SK-N-SH (cell line): ENCODE measurements around the gene TAF5L. TPM values are rescaled to one million over a fixed set of nuclear protein-coding genes. Genes with fewer than 3 reads are reported as not detected.

ENCODE experiments used
- CTCF ChIA-PET: fragments of 300-600, 350-600 bp; formaldehyde crosslinking; extraction: SDS; loops from one replicate; lab custom pipeline; 2021; lab: Yijun Ruan, JAX
- POLR2A ChIA-PET: fragments of 350-600 bp; sonication (Branson Sonifier 250); formaldehyde crosslinking; extraction: SDS; loops from one replicate; lab custom pipeline; 2020; ENCODE audit warnings: antibody characterized with exemption, inconsistent platforms; lab: Yijun Ruan, JAX
- DNase-seq: peaks from one replicate; pipeline ENCODE4 v3.0.0; 2012
- H2AFZ ChIP-seq: fragments of 200-600 bp; sonication (generic); 2 replicates; pipeline ENCODE4 v1.8.1; 2016; ENCODE audit warnings: antibody characterized with exemption, mild to moderate bottlenecking, low read depth
- H3F3A ChIP-seq: fragments of 200-600 bp; sonication (generic); replicated peaks from 2 replicates; pipeline ENCODE3; 2016; ENCODE audit warnings: antibody characterized with exemption, mild to moderate bottlenecking; ENCODE audit not compliant: insufficient read depth
- H3K27ac ChIP-seq, 2 experiments: fragments of 200-500 bp in 1 of 2; fragments of 200-600 bp in 1 of 2; sonication (Bioruptor generic) in 1 of 2; sonication (generic), shearing (Covaris generic) in 1 of 2; 2 replicates each; pipeline versions ENCODE4 v1.5.1 to v1.6.1; 2014 to 2016; ENCODE audit warnings: low read depth in 2 of 2, inconsistent platforms in 1 of 2, low read length in 1 of 2, mild to moderate bottlenecking in 1 of 2, mixed read lengths in 1 of 2
- H3K27me3 ChIP-seq: fragments of 200-600 bp; sonication (generic), shearing (Covaris generic); 2 replicates; pipeline ENCODE4 v1.6.1; 2016; ENCODE audit warnings: mixed run types; ENCODE audit not compliant: insufficient read depth
- H3K36me3 ChIP-seq, 2 experiments: fragments of 200-500 bp in 1 of 2; fragments of 200-600 bp in 1 of 2; sonication (Bioruptor generic) in 1 of 2; sonication (generic) in 1 of 2; replicated peaks in 1 of 2; 2 replicates each; pipeline versions ENCODE3 to v1.5.1; 2014 to 2016; ENCODE audit warnings: low read length in 1 of 2, mild to moderate bottlenecking in 1 of 2; ENCODE audit not compliant: insufficient read depth in 2 of 2, control insufficient read depth in 1 of 2
- H3K4me1 ChIP-seq, 2 experiments: fragments of 200-500 bp in 1 of 2; fragments of 200-600 bp in 1 of 2; sonication (Bioruptor generic) in 1 of 2; sonication (generic), shearing (Covaris generic) in 1 of 2; 2 replicates each; pipeline versions ENCODE4 v1.5.1 to v1.6.1; 2014 to 2016; ENCODE audit warnings: low read depth in 1 of 2, low read length in 1 of 2, mixed run types in 1 of 2; ENCODE audit not compliant: insufficient read depth in 2 of 2, control insufficient read depth in 1 of 2
- H3K4me2 ChIP-seq: fragments of 200-600 bp; sonication (generic), shearing (Covaris generic); 2 replicates; pipeline ENCODE4 v1.6.1; 2017; ENCODE audit warnings: mixed run types
- H3K4me3 ChIP-seq, 2 experiments: fragments of 200-500 bp in 1 of 2; fragments of 200-600 bp in 1 of 2; sonication (Bioruptor generic) in 1 of 2; sonication (generic), shearing (Covaris generic) in 1 of 2; 2 replicates each; pipeline versions ENCODE4 v1.5.1 to v1.8.1; 2014 to 2016; ENCODE audit warnings: low read depth in 2 of 2, inconsistent platforms in 1 of 2, low read length in 1 of 2, mild to moderate bottlenecking in 1 of 2, mixed read lengths in 1 of 2, moderate library complexity in 1 of 2
- H3K79me2 ChIP-seq: fragments of 200-600 bp; sonication (generic); 2 replicates; pipeline ENCODE4 v1.8.1; 2017; ENCODE audit warnings: mild to moderate bottlenecking; ENCODE audit not compliant: insufficient read depth
- H3K9ac ChIP-seq: fragments of 200-600 bp; sonication (generic); 2 replicates; pipeline ENCODE4 v1.6.1; 2017; ENCODE audit warnings: mixed run types
- H3K9me2 ChIP-seq: fragments of 200-600 bp; sonication (generic); 2 replicates; pipeline ENCODE4 v1.6.1; 2017; ENCODE audit warnings: mixed run types
- H3K9me3 ChIP-seq: fragments of 200-600 bp; sonication (generic); 2 replicates; pipeline ENCODE4 v1.6.1; 2017; ENCODE audit warnings: mixed run types, mild to moderate bottlenecking, moderate library complexity
- H4K20me1 ChIP-seq: fragments of 200-600 bp; sonication (generic); 2 replicates; pipeline ENCODE4 v1.6.1; 2017; ENCODE audit warnings: mild to moderate bottlenecking, mixed run types; ENCODE audit not compliant: insufficient read depth
- CTCF ChIP-seq: fragments of 200-600 bp; sonication (generic); IDR thresholded peaks from 2 replicates; pipeline ENCODE4 v1.6.1; 2017; ENCODE audit warnings: antibody characterized with exemption, mild to moderate bottlenecking, moderate library complexity
- ELF1 ChIP-seq: IDR thresholded peaks from 2 replicates; pipeline ENCODE4 v1.4.0; 2012
- FOXM1 ChIP-seq: IDR thresholded peaks from 2 replicates; pipeline ENCODE4 v1.4.0; 2012; ENCODE audit warnings: low read depth, mild to moderate bottlenecking
- GABPA ChIP-seq: IDR thresholded peaks from 2 replicates; pipeline ENCODE4 v1.4.0; 2012; ENCODE audit warnings: low read depth, mild to moderate bottlenecking
- GATA2 ChIP-seq: sonication (generic); formaldehyde crosslinking; IDR thresholded peaks from 2 replicates; pipeline ENCODE4 v1.5.0; 2020; ENCODE audit warnings: mild to moderate bottlenecking, missing genetic modification reagents
- JUND ChIP-seq: IDR thresholded peaks from 2 replicates; pipeline ENCODE4 v1.4.0; 2012
- MAX ChIP-seq: IDR thresholded peaks from 2 replicates; pipeline ENCODE4 v1.4.0; 2012; ENCODE audit warnings: low read depth
- NFIC ChIP-seq: IDR thresholded peaks from 2 replicates; pipeline ENCODE4 v1.4.0; 2012; ENCODE audit warnings: borderline replicate concordance
- NRF1 ChIP-seq: IDR thresholded peaks from 2 replicates; pipeline ENCODE4 v1.6.1; 2012; ENCODE audit warnings: low read depth, mild to moderate bottlenecking, low read length
- PBX3 ChIP-seq: IDR thresholded peaks from 2 replicates; pipeline ENCODE4; 2012
- POLR2AphosphoS5 ChIP-seq: IDR thresholded peaks from 2 replicates; pipeline ENCODE4 v1.6.1; 2012; ENCODE audit warnings: low read depth, low read length
- RAD21 ChIP-seq: IDR thresholded peaks from 2 replicates; pipeline ENCODE4 v1.6.1; 2012; ENCODE audit warnings: mild to moderate bottlenecking, low read length
- REST ChIP-seq: IDR thresholded peaks from 2 replicates; pipeline ENCODE4 v1.6.1; 2012; ENCODE audit warnings: mild to moderate bottlenecking, low read depth, low read length, moderate library complexity
- RXRA ChIP-seq: IDR thresholded peaks from 2 replicates; pipeline ENCODE4 v1.4.0; 2012; ENCODE audit warnings: low read depth, mild to moderate bottlenecking, borderline replicate concordance
- SMC3 ChIP-seq: IDR thresholded peaks from 2 replicates; pipeline ENCODE4 v1.6.1; 2012; ENCODE audit warnings: low read depth, low read length, improper control_type of control experiment
- TCF12 ChIP-seq: IDR thresholded peaks from 2 replicates; pipeline ENCODE4 v1.4.0; 2012
- TEAD4 ChIP-seq: IDR thresholded peaks from 2 replicates; pipeline ENCODE4 v1.4.0; 2012; ENCODE audit warnings: mild to moderate bottlenecking, borderline replicate concordance; ENCODE audit not compliant: insufficient read depth
- USF1 ChIP-seq: IDR thresholded peaks from 2 replicates; pipeline ENCODE4 v1.4.0; 2012; ENCODE audit warnings: low read depth, borderline replicate concordance
- ZBTB33 ChIP-seq: IDR thresholded peaks from 2 replicates; pipeline ENCODE4 v1.4.0; 2012; ENCODE audit warnings: low read depth, borderline replicate concordance
- WGBS: methylation state at CpG from one replicate; pipeline ENCODE4 v1.1.6; 2017; ENCODE audit warnings: low lambda C conversion rate; 5-methylcytosine and 5-hydroxymethylcytosine counted together
- polyA plus RNA-seq, 3 experiments: library from polyadenylated mRNA; depleted of rRNA; stranded (reverse); fragments of >200 nt; gene quantifications; 2 replicates each; pipeline ENCODE4 v1.2.3, GENCODE V29; 2012

TAF5L gene
- polyA plus RNA-seq, 1 of the 3 experiments (the other 2 are of a cell fraction): 17.1 TPM

- no peak for TF ChIP-seq REST
- no peak for TF ChIP-seq FOXM1
- no peak for TF ChIP-seq CTCF
- TF ChIP-seq PBX3: no peak
Measured at GRCh38 chr1:229613938-229614337, 12.0 kb downstream of the TAF5L start (continued).

GRCh38 chr1:229608590-229608989 lies 17.3 kb downstream of the TAF5L start:
- DNase-seq: no peak
- no peaks in the 10 kb centered on the region for H3K9me3 ChIP-seq
- no peak overlapping the region for H2AFZ ChIP-seq
- CTCF ChIA-PET: interaction anchor here (0.6 kb wide), 1 partner anchor 733 kb away, joined by 3 read pairs; no protein-coding TSS in a partner anchor
- WGBS: 100% methylated on average over 2 of the region's 2 CpGs
- no peak overlapping the region for H3K27ac ChIP-seq
- no peak overlapping the region for H3K4me2 ChIP-seq
- no peaks in the 10 kb centered on the region for H3K9me2 ChIP-seq
- H3F3A ChIP-seq: peaks cover under 1% of the 10 kb centered on the region
- no peak overlapping the region for H3K9ac ChIP-seq
- H3K4me3 ChIP-seq: no peak overlapping the region
- H3K4me1 ChIP-seq: no peaks in the 10 kb centered on the region
- POLR2A ChIA-PET: no interaction called here
- H3K36me3 ChIP-seq: peaks cover 64 to 92% of the 10 kb centered on the region in 2 experiments
- H3K27me3 ChIP-seq: no peaks in the 10 kb centered on the region
- no peaks in the 10 kb centered on the region for H4K20me1 ChIP-seq
- peaks cover 6% of the 10 kb centered on the region; the same call in 1 of the 2 replicates for H3K79me2 ChIP-seq
- no peak for TF ChIP-seq FOXM1
- TF ChIP-seq TEAD4: no peak
- no peak for TF ChIP-seq NFIC
- no peak for TF ChIP-seq CTCF
- TF ChIP-seq GATA2 (CRISPR knock-in tag): no peak
- TF ChIP-seq JUND: no peak
- TF ChIP-seq MAX: no peak
- TF ChIP-seq PBX3: no peak
- TF ChIP-seq RXRA: no peak
- TF ChIP-seq ELF1: no peak
- TF ChIP-seq USF1: no peak
- TF ChIP-seq SMC3: no peak
- TF ChIP-seq POLR2AphosphoS5: no peak
- TF ChIP-seq RAD21: no peak
- no peak for TF ChIP-seq TCF12
- TF ChIP-seq NRF1: no peak
- TF ChIP-seq ZBTB33: no peak
- no peak for TF ChIP-seq GABPA
